Ectodermal cell (in vitro differentiated cells): ENCODE data around the gene ERV3-1.

Experiments used
- H3K27ac ChIP-seq: 2 replicates; pipeline ENCODE4 v1.7.0; 2013; ENCODE audit warnings: mild to moderate bottlenecking, low read depth, low read length; ENCODE audit not compliant: insufficient read depth, poor library complexity, severe bottlenecking
- H3K27me3 ChIP-seq: 2 replicates; pipeline ENCODE4 v1.7.0; 2013; ENCODE audit warnings: mild to moderate bottlenecking, low read length; ENCODE audit not compliant: insufficient read depth, control insufficient read depth, poor library complexity, severe bottlenecking
- H3K36me3 ChIP-seq: one replicate; pipeline ENCODE4 v1.7.0; 2013; ENCODE audit warnings: low read length; ENCODE audit not compliant: control insufficient read depth, insufficient read depth
- H3K4me1 ChIP-seq: one replicate; pipeline ENCODE4 v1.7.0; 2013; ENCODE audit warnings: low read length; ENCODE audit not compliant: control insufficient read depth, insufficient read depth
- H3K4me3 ChIP-seq: 2 replicates; pipeline ENCODE4 v1.7.0; 2013; ENCODE audit warnings: low read depth, low read length, control low read depth; ENCODE audit not compliant: insufficient read depth
- H3K9me3 ChIP-seq: 2 replicates; pipeline ENCODE4 v1.7.0; 2013; ENCODE audit warnings: mild to moderate bottlenecking, low read length, moderate library complexity; ENCODE audit not compliant: control insufficient read depth
- WGBS, 2 experiments: methylation state at CpG; one replicate each; pipeline ENCODE4 v1.1.7; 2013; ENCODE audit warnings: missing lambda C conversion rate in 2 of 2; 5-methylcytosine and 5-hydroxymethylcytosine counted together

Gene ERV3-1

GRCh38 chr7:65001291-65001814 lies 5.1 kb downstream of the ERV3-1 start:
- H3K36me3 ChIP-seq: peaks cover 29% of the 10 kb centered on the region
- H3K27ac ChIP-seq: no peak overlapping the region
- 0% methylated on average over 1 of the region's 1 CpG for WGBS, 2 experiments
- H3K4me1 ChIP-seq: no peaks in the 10 kb centered on the region
- H3K27me3 ChIP-seq: no peaks in the 10 kb centered on the region
- no peak overlapping the region for H3K4me3 ChIP-seq
- H3K9me3 ChIP-seq: peaks cover 5% of the 10 kb centered on the region

- H3K4me1 ChIP-seq: no peaks in the 10 kb centered on the region
- no peaks in the 10 kb centered on the region for H3K27me3 ChIP-seq
- no peak overlapping the region for H3K4me3 ChIP-seq
- peaks cover 29% of the 10 kb centered on the region for H3K36me3 ChIP-seq
- peaks cover 5% of the 10 kb centered on the region for H3K9me3 ChIP-seq
- WGBS, 2 experiments: 86 to 88% methylated on average over 11 of the region's 11 CpGs
- H3K27ac ChIP-seq: no peak overlapping the region
Observed at GRCh38 chr7:64999165-65000004, 7.1 kb downstream of the ERV3-1 start.

GRCh38 chr7:64998865-64999164 lies 7.7 kb downstream of the ERV3-1 start:
- 93 to 97% methylated on average over 7 of the region's 7 CpGs for WGBS, 2 experiments
- no peak overlapping the region for H3K4me3 ChIP-seq
- no peaks in the 10 kb centered on the region for H3K4me1 ChIP-seq

GRCh38 chr7:64997927-64998391 lies 8.5 kb downstream of the ERV3-1 start:
- no peak overlapping the region for H3K4me3 ChIP-seq
- 78% methylated on average over 8 of the region's 8 CpGs for WGBS, 2 experiments
- H3K27ac ChIP-seq: no peak overlapping the region
- peaks cover 5% of the 10 kb centered on the region for H3K9me3 ChIP-seq
- peaks cover 33% of the 10 kb centered on the region for H3K36me3 ChIP-seq
- H3K27me3 ChIP-seq: no peaks in the 10 kb centered on the region
- H3K4me1 ChIP-seq: no peaks in the 10 kb centered on the region

More at GRCh38 chr7:64998865-64999164, 7.7 kb downstream of the ERV3-1 start:
- Histone ChIP-seq H3K9me3 (peaks cover 5% of the 10 kb centered on the region), H3K27ac (no peak overlapping the region), H3K27me3 (no peaks in the 10 kb centered on the region), H3K36me3 (peaks cover 29% of the 10 kb centered on the region)

- no peak overlapping the region for H3K27ac ChIP-seq
- 94 to 96% methylated on average over 12 of the region's 12 CpGs for WGBS, 2 experiments
- no peak overlapping the region for H3K4me3 ChIP-seq
- H3K27me3 ChIP-seq: no peaks in the 10 kb centered on the region
- H3K4me1 ChIP-seq: no peaks in the 10 kb centered on the region
- H3K9me3 ChIP-seq: peaks cover 8% of the 10 kb centered on the region
- peaks cover 37% of the 10 kb centered on the region for H3K36me3 ChIP-seq
Observed at GRCh38 chr7:64997164-64997908, 9.2 kb downstream of the ERV3-1 start.

GRCh38 chr7:64996305-64996704 lies 10.2 kb downstream of the ERV3-1 start:
- WGBS, 2 experiments: 96 to 100% methylated on average over 2 of the region's 2 CpGs
- Histone ChIP-seq H3K36me3 (peaks cover 42% of the 10 kb centered on the region), H3K27me3 (no peaks in the 10 kb centered on the region), H3K4me3 (no peak overlapping the region), H3K4me1 (no peaks in the 10 kb centered on the region), H3K9me3 (peaks cover 8% of the 10 kb centered on the region), H3K27ac (no peak overlapping the region)

GRCh38 chr7:64993901-64994300 lies 12.6 kb downstream of the ERV3-1 start:
- H3K36me3 ChIP-seq: peaks cover 44% of the 10 kb centered on the region
- no peaks in the 10 kb centered on the region for H3K4me1 ChIP-seq
- H3K27ac ChIP-seq: no peak overlapping the region
- H3K4me3 ChIP-seq: no peak overlapping the region
- 96 to 97% methylated on average over 7 of the region's 7 CpGs for WGBS, 2 experiments
- peaks cover 8% of the 10 kb centered on the region for H3K9me3 ChIP-seq
- no peaks in the 10 kb centered on the region for H3K27me3 ChIP-seq

- Histone ChIP-seq H3K36me3 (peaks cover 39% of the 10 kb centered on the region), H3K4me3 (no peak overlapping the region), H3K27ac (no peak overlapping the region), H3K27me3 (no peaks in the 10 kb centered on the region), H3K9me3 (peaks cover 3% of the 10 kb centered on the region), H3K4me1 (no peaks in the 10 kb centered on the region)
- WGBS, 2 experiments: 95 to 97% methylated on average over 5 of the region's 5 CpGs
Observed at GRCh38 chr7:64992971-64993370, 13.5 kb downstream of the ERV3-1 start.

- no peaks in the 10 kb centered on the region for H3K27me3 ChIP-seq
- H3K36me3 ChIP-seq: peaks cover 41% of the 10 kb centered on the region
- H3K4me3 ChIP-seq: no peak within 1 kb of the TSS
- H3K4me1 ChIP-seq: no peaks in the 10 kb centered on the region
- H3K9me3 ChIP-seq: peaks cover 3% of the 10 kb centered on the region
- 97 to 98% methylated on average over 4 of the region's 4 CpGs for WGBS, 2 experiments
- H3K27ac ChIP-seq: no peak within 1 kb of the TSS
Observed at GRCh38 chr7:64990936-64991335, 15.6 kb downstream of the ERV3-1 start, which contains the start of gene ZNF117. TSS of gene ZNF117 (minus strand) at chr7:64991036.

GRCh38 chr7:64990216-64990615 lies 16.3 kb downstream of the ERV3-1 start:
- Histone ChIP-seq H3K4me1 (no peaks in the 10 kb centered on the region), H3K9me3 (peaks cover 3% of the 10 kb centered on the region), H3K27ac (no peak overlapping the region), H3K36me3 (peaks cover 41% of the 10 kb centered on the region), H3K4me3 (no peak overlapping the region), H3K27me3 (no peaks in the 10 kb centered on the region)
- 95 to 96% methylated on average over 7 of the region's 7 CpGs for WGBS, 2 experiments
